Neuron (in vitro differentiated cells): ENCODE data around the gene CACNB2.
"Not testable (repeated sequence)": the region's sequence is repeated elsewhere in the genome, so short reads cannot be mapped to it uniquely, and the experiment has no call there.

Experiments
- H2AFZ ChIP-seq: one replicate; pipeline ENCODE4 v1.6.1; 2013; ENCODE audit warnings: low read depth, mild to moderate bottlenecking, inconsistent platforms, low read length, moderate library complexity
- H3K27me3 ChIP-seq: one replicate; pipeline ENCODE4 v1.6.1; 2013; ENCODE audit warnings: low read length; ENCODE audit not compliant: insufficient read depth
- H3K36me3 ChIP-seq: one replicate; pipeline ENCODE4 v1.6.1; 2013; ENCODE audit warnings: low read length; ENCODE audit not compliant: insufficient read depth
- H3K4me1 ChIP-seq: one replicate; pipeline ENCODE4 v1.6.1; 2013; ENCODE audit warnings: low read length; ENCODE audit not compliant: insufficient read depth
- H3K4me3 ChIP-seq: 2 replicates; pipeline ENCODE4 v1.5.1; 2013; ENCODE audit warnings: mild to moderate bottlenecking, low read length, moderate library complexity
- H3K9me3 ChIP-seq: one replicate; pipeline ENCODE4 v1.6.1; 2013; ENCODE audit warnings: low read length

Gene CACNB2

DNA sequence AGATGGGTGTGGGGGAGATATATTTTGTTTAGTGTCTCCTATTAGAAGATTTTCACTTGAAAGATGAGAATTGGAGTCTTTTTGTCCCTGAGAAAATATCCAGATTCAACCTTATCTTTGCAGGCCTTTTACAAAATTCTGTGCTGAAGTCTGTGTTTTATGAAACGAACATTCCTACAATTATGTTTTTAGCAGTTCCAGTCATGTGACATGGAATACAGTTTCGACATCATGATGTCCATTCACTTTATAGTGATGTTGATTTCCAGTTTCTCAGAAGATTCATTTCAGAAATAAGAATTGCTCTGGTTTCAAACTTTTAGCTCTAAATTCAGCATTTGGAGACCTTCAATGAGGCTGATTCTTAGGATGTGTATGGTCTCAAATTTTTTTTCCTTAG lies 54.4 kb downstream of the CACNB2 start:
- no peaks in the 10 kb centered on the region for H3K9me3 ChIP-seq
- no peak overlapping the region for H2AFZ ChIP-seq
- H3K4me3 ChIP-seq = no peak overlapping the region
- H3K27me3 ChIP-seq = no peaks in the 10 kb centered on the region
- H3K36me3 ChIP-seq = no peaks in the 10 kb centered on the region
- no peaks in the 10 kb centered on the region for H3K4me1 ChIP-seq

DNA sequence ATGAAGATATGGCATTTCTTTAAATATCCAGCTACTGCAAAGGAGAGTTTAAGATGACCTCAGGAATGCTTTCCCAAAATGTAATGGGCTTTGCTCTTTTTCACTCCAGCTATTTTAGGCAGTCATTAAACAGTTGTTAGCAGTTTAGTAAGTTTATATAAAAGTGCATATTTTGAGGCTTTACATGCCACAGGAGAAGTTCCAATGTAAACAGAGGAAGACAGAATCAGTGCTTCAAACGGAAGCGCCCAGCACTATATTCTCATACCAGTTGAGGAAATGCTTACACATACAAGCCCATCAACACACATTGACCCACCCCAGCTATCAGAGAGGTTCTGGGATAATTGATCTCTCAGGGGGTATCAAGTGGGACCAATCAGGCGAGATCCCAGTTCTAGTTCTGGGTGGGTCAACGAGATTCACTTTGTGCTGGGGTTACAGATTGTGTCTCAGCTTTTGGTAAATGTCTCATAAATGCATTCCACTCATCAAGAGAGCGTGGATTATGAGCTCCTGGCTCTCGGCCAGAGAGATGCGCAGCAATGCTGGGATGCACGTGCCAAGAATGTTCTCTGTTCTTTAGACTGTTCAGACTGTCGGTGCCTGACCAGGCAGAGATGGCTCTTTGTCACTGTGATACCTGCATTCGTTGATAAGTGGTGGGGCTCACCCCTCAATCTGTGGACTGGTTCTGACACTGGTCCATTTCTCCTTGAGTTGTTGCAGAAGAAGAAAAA lies 55.0 kb downstream of the CACNB2 start:
- H3K9me3 ChIP-seq = no peaks in the 10 kb centered on the region
- no peak overlapping the region for H3K4me3 ChIP-seq
- H3K4me1 ChIP-seq = no peaks in the 10 kb centered on the region
- no peaks in the 10 kb centered on the region for H3K27me3 ChIP-seq
- H3K36me3 ChIP-seq = no peaks in the 10 kb centered on the region
- no peak overlapping the region for H2AFZ ChIP-seq

DNA sequence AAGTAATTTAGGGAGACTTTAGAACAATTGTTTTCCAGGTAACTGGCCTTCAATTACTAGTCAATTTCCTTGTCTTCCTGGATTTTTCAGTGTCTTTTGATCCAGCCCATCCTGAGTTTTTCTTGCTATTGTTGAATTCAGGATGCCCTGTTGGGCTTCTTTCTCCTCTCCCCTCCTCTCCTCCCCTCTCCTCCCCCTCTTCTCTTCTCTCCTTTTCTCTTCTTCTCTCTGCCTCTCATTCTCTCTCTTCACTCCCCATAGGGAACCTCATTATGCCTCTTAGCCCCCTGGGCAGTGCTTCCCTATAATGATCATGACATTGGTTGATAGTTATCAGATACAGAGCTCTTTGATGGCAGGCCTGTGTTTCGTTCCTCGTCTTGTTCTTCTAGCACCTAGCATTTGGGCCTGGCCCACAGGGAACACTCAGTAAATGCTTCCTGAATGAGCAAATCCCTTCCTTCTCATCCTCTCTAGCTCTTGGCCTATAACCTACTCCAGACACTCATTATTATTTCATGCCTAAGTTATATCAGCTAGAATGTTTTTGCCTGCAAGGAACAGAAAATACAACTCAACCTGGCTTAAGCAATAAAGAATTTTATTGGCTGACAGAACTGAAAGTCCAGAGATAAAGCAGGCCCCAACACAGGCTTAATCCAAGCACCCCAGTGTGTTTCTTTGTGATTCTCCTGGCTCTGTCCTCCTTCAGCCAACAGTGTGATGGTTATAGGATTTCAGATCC lies 56.8 kb downstream of the CACNB2 start:
- Histone ChIP-seq H2AFZ (no peak overlapping the region), H3K36me3 (no peaks in the 10 kb centered on the region), H3K4me3 (no peak overlapping the region), H3K9me3 (no peaks in the 10 kb centered on the region), H3K27me3 (no peaks in the 10 kb centered on the region), H3K4me1 (no peaks in the 10 kb centered on the region)

DNA sequence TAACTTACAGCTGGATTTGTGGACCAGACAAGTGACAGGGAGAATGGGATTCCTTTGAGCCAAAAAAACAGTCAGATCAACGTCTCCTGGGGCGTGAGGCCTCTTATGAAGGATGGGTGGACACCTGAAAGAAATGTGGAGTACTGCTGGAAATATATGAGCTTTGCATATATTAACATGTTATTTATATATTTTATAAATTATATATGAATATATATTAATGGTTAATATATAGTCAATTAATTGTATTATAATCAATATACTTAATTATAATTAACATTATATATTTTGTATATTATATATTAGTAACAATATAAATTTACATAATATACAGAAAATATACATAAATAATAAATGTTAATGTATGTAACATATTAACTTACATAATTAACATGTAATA lies 57.5 kb downstream of the CACNB2 start:
- H3K4me3 ChIP-seq = no peak overlapping the region
- H3K4me1 ChIP-seq = no peaks in the 10 kb centered on the region
- H2AFZ ChIP-seq = no peak overlapping the region
- no peaks in the 10 kb centered on the region for H3K27me3 ChIP-seq
- H3K36me3 ChIP-seq = no peaks in the 10 kb centered on the region
- no peaks in the 10 kb centered on the region for H3K9me3 ChIP-seq

DNA sequence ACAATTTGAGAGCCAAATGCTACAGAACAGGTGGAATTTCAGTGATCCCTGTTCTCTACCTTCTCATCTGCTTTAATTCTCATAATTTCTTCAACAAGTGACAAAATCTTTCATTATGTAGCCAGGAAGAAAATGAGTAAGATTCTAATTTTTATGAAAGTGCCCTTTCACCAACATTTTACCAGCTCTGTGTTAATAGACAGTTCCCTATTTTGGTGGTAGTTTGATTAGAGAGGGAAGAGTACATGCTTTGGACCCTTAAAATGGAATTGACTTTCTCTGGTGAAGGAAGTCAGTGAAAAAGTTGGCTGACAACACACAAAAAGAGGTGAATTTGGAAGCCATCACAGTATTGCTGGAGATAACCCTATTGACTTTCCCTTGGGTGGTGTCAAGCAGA lies 61.7 kb downstream of the CACNB2 start:
- Histone ChIP-seq H3K27me3 (no peaks in the 10 kb centered on the region), H3K36me3 (no peaks in the 10 kb centered on the region), H3K4me1 (no peaks in the 10 kb centered on the region), H3K4me3 (no peak overlapping the region), H3K9me3 (no peaks in the 10 kb centered on the region), H2AFZ (no peak overlapping the region)

DNA sequence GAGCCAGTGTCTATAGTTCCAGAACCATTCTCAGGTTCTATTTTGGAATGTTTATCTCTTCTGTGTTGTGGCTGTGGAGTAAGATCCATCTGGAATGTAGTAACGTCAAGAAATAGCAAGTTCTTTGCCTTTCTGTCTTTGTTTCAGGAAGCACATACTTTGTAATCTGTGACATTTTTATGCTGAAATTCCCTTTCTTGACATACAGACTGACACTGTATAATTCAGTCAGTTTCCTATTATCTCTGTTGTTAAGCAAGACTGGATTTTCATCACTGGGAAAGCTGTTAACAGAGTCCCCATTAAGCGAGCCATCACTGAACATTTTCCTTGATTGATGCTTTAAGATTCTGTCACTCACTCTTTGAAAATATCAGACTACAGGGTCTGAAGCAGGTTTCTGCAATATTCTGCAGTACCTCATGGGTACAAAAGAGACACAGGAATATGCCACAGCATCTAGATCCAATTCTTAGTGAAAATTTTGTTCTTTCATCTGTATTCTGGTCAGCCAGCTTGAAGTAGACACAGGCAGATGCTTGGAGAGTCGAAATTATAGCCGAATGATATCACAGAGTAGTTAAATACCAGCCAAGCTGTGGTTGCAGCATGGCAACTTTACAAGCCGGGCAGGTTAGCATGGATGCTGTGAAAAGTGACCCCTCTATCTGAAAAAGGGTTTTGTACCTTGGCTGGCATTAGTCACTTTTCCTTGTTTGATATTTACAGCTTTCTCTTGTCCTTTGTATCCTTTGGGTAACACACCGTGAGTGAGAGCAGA lies 62.6 kb downstream of the CACNB2 start:
- Histone ChIP-seq H3K4me1 (no peaks in the 10 kb centered on the region), H3K27me3 (no peaks in the 10 kb centered on the region), H3K4me3 (no peak overlapping the region), H2AFZ (no peak overlapping the region), H3K36me3 (no peaks in the 10 kb centered on the region), H3K9me3 (no peaks in the 10 kb centered on the region)

DNA sequence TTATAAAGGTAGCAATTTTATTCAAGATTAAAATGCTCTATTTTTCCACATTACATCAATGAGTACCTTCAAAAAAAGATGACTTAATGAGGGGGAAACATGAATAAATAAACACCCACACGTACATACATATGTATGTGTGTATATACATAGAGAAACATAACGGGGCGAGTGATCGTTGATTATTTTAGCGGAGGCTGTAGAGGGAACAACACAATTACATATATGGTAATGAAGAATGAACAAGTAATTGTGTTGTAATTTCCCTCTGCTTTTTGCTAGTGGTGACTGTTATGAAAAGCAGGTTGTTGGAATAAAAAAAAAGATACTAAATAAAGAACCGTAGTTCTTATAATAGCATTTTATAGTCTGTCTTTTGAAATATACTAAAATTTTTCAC lies 63.2 kb downstream of the CACNB2 start:
- no peaks in the 10 kb centered on the region for H3K27me3 ChIP-seq
- no peaks in the 10 kb centered on the region for H3K4me1 ChIP-seq
- H3K9me3 ChIP-seq = no peaks in the 10 kb centered on the region
- no peaks in the 10 kb centered on the region for H3K36me3 ChIP-seq
- no peak overlapping the region for H3K4me3 ChIP-seq
- H2AFZ ChIP-seq = no peak overlapping the region

DNA sequence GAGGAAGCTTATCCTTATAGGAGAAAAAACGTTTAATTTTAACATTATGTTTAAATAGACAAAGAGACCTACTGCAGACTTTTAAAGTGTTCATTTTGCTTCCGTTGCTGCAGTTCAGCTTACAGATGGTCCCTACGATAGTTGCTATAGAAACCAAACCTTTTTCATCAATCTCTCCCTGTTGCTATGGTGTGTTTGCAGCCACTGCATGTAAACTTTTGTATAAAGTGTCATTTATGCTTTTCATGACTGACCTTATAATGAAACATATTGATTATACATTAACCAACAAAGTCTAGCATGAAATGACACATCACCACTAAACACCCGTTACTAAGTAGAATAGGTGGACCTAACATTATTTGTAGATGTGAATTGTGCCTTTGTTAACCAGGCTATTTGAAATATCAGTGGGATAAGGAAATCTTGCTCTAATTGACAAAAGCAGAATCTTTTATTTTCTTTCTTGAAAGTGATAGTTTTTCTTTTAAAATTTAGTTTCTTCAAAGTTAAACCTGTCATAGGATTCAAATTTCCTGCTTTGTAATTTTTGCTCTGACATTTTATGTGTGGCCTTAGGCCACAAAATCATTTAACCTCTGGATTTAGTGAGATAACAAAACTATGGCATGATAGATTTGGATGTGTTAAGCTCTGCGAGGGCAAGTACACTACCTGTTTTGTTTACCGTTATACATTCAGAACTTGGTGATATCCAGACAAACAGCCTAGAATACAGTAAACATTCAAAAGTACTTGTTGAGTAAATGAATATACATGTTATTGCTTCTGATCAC lies 64.0 kb downstream of the CACNB2 start:
- H3K36me3 ChIP-seq = no peaks in the 10 kb centered on the region
- H3K27me3 ChIP-seq = no peaks in the 10 kb centered on the region
- no peak overlapping the region for H3K4me3 ChIP-seq
- no peaks in the 10 kb centered on the region for H3K9me3 ChIP-seq
- H3K4me1 ChIP-seq = no peaks in the 10 kb centered on the region
- no peak overlapping the region for H2AFZ ChIP-seq

DNA sequence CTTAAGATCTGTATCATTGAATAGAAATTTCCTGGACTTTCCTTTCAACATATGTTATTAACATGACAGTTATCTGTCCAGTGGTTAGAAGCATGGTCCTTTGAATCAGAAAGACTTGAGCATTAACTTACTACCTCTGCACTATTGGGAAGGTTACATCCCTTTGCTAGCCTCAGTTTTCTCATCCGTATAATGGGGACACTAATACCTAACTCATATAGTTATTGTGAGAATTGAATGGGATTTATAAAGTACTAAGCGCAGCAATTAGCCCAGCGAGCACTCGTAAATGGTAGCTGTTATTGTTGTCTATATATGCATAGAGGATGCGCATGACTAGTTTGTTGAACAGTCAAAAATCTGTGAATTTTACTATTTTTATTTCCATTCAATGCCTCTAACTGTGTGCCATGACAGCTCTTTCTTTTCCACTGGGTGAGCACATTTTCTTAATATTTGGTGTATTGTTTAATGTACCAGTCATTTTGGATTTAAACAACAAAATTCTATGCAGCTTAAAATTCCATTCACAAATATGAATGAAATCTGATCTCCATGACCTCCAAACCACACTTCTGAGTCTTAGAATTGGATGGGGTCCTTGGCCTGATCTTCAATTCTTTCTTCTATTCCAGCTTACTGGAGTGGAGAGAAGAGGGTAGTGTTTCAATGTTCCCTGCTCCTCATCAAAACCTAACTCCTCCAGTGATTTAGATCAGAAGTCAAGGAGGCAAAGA lies 65.0 kb downstream of the CACNB2 start:
- H3K27me3 ChIP-seq = no peaks in the 10 kb centered on the region
- H3K4me1 ChIP-seq = no peaks in the 10 kb centered on the region
- H2AFZ ChIP-seq = no peak overlapping the region
- H3K9me3 ChIP-seq = no peaks in the 10 kb centered on the region
- no peak overlapping the region for H3K4me3 ChIP-seq
- no peaks in the 10 kb centered on the region for H3K36me3 ChIP-seq

DNA sequence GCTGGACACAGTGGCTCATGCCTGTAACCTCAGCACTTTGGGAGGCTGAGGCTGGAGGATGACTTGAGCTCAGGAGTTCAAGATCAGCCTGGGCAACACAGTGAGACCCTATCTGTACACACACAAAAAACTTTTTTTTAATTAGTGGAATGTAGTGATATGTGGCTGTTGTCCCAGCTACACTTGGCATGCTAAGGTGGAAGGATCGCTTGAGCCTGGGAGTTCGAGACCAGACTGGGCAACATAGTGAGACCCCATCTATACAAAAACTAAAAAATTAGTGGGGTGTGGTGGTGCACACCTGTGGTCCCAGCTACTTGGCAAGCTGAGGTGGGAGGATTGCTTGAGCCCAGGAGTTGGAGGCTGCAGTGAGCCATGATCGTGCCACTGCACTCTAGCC lies 68.0 kb downstream of the CACNB2 start:
- not testable (repeated sequence) for H3K4me3 ChIP-seq, H2AFZ ChIP-seq, H3K27me3 ChIP-seq, H3K36me3 ChIP-seq, H3K4me1 ChIP-seq, H3K9me3 ChIP-seq

DNA sequence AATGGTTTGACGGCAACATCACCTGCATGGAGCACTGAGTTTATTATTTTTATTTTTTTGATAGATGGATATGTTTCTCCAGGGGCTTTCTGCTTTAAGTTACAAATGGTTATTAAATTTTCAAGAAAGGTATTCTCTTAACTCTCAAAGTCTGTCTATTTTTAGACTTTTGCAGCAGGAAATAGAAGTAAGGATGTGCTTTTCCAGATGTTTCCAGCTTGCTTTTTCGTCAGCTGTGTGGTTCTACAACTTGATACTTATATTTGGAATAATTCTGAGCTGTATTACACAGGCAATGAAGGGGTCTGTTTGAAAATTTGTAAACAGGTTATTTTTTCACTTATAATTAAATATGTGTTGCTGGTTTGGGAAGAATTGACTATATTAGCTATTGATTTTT lies 69.0 kb downstream of the CACNB2 start:
- no peaks in the 10 kb centered on the region for H3K4me1 ChIP-seq
- no peak overlapping the region for H3K4me3 ChIP-seq
- H3K27me3 ChIP-seq = no peaks in the 10 kb centered on the region
- no peak overlapping the region for H2AFZ ChIP-seq
- H3K9me3 ChIP-seq = no peaks in the 10 kb centered on the region
- H3K36me3 ChIP-seq = no peaks in the 10 kb centered on the region

DNA sequence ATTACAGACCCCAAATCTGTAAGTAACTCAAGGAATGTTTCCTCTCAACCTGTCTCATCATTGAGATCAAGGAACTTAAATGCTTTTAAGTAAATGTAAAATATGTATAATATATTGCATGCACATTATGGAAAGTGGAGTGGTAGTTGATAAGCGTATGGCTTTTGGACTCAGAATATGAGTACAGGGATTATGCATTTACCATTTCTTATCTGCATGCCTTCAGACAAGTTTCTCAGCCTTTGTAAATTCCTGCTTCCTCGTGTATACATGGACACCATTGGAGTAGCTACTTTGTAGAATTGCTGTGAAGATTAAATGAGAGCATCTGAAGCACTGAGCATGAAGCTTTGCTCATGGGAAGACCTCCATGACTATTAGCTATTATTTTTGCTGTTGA lies 70.5 kb downstream of the CACNB2 start:
- Histone ChIP-seq H2AFZ (no peak overlapping the region), H3K4me3 (no peak overlapping the region), H3K9me3 (no peaks in the 10 kb centered on the region), H3K36me3 (no peaks in the 10 kb centered on the region), H3K27me3 (no peaks in the 10 kb centered on the region), H3K4me1 (no peaks in the 10 kb centered on the region)
